IPS-11a (cell line): ENCODE data around the gene SPNS3.

Experiments used
- H3K4me3 ChIP-seq: one replicate; pipeline ENCODE4 v1.5.1; 2013; ENCODE audit warnings: low read depth, low read length, control low read depth

Gene SPNS3

GRCh38 chr17:4433515-4434031, at the start of gene SPNS3:
Gene SPNS3, plus strand, starts transcription at chr17:4433940. Its CDS starts 28 bp downstream, at chr17:4433968.
- no peak within 1 kb of the TSS for H3K4me3 ChIP-seq

GRCh38 chr17:4386406-4386805, 47.3 kb upstream of the SPNS3 start:
- no peak overlapping the region for H3K4me3 ChIP-seq

- no peak overlapping the region for H3K4me3 ChIP-seq
These were observed 46.6 kb upstream of the SPNS3 start for GRCh38 chr17:4387137-4387536.

GRCh38 chr17:4389079-4389478, 44.7 kb upstream of the SPNS3 start:
- no peak overlapping the region for H3K4me3 ChIP-seq

- H3K4me3 ChIP-seq: no peak overlapping the region
These were observed 39.9 kb upstream of the SPNS3 start for GRCh38 chr17:4393806-4394205.

GRCh38 chr17:4394208-4395110, 39.3 kb upstream of the SPNS3 start:
- no peak overlapping the region for H3K4me3 ChIP-seq

- no peak overlapping the region for H3K4me3 ChIP-seq
These were observed 38.6 kb upstream of the SPNS3 start for GRCh38 chr17:4395111-4395478.

GRCh38 chr17:4397840-4398239, 35.9 kb upstream of the SPNS3 start:
- no peak overlapping the region for H3K4me3 ChIP-seq

GRCh38 chr17:4405038-4405669, 28.6 kb upstream of the SPNS3 start:
- H3K4me3 ChIP-seq: no peak overlapping the region

- H3K4me3 ChIP-seq: no peak overlapping the region
These were observed 28.0 kb upstream of the SPNS3 start for GRCh38 chr17:4405699-4406098.

- no peak overlapping the region for H3K4me3 ChIP-seq
These were observed 27.4 kb upstream of the SPNS3 start for GRCh38 chr17:4406386-4406785.

GRCh38 chr17:4407216-4407615, 26.5 kb upstream of the SPNS3 start:
- H3K4me3 ChIP-seq: no peak overlapping the region

- H3K4me3 ChIP-seq: no peak overlapping the region
These were observed 25.9 kb upstream of the SPNS3 start for GRCh38 chr17:4407851-4408250.

GRCh38 chr17:4409659-4410058, 24.1 kb upstream of the SPNS3 start:
- H3K4me3 ChIP-seq: no peak overlapping the region

GRCh38 chr17:4411201-4411600, 22.5 kb upstream of the SPNS3 start:
- no peak overlapping the region for H3K4me3 ChIP-seq

GRCh38 chr17:4412933-4413831, 20.6 kb upstream of the SPNS3 start:
- no peak overlapping the region for H3K4me3 ChIP-seq

- no peak overlapping the region for H3K4me3 ChIP-seq
These were observed 16.5 kb upstream of the SPNS3 start for GRCh38 chr17:4417129-4417667.

- no peak overlapping the region for H3K4me3 ChIP-seq
These were observed 13.0 kb upstream of the SPNS3 start for GRCh38 chr17:4420692-4421131.

GRCh38 chr17:4422864-4423263, 10.9 kb upstream of the SPNS3 start:
- H3K4me3 ChIP-seq: no peak overlapping the region

GRCh38 chr17:4425398-4425797, 8.3 kb upstream of the SPNS3 start:
- H3K4me3 ChIP-seq: no peak overlapping the region
